ENCODE measurements around the gene HPDL. TPM values are rescaled to one million over a fixed set of nuclear protein-coding genes. Genes with fewer than 3 reads are reported as not detected.
"Not testable (repeated sequence)": the region's sequence is repeated elsewhere in the genome, so short reads cannot be mapped to it uniquely, and the experiment has no call there.

The HPDL gene
- total and polyA plus RNA-seq, 5 donors = 0.25 to 0.56 (median 0.39) TPM; not detected in 1

GRCh38 chr1:45353685-45354084 is 27.0 kb downstream of the HPDL start:
- Histone ChIP-seq H3K4me3 (ENCODE audit: low read length) (no peak overlapping the region), H3K9me3 (ENCODE audit: control insufficient read depth, low read length) (no peaks in the 10 kb centered on the region), H3K27ac (ENCODE audit: low read length) (no peak overlapping the region), H3K27me3 (ENCODE audit: control insufficient read depth, insufficient read depth) (no peaks in the 10 kb centered on the region), H3K4me1 (ENCODE audit: control insufficient read depth, insufficient read depth, low read length) (peaks cover 8% of the 10 kb centered on the region)
- ATAC-seq (no peak), DNase-seq (no peak)
- 68% methylated on average over 2 of the region's 2 CpGs for WGBS
- intact Hi-C loops (cut with DNase I) = loop anchor here in 1 of 4 donors (10.0 kb wide), 1 partner anchor 221 kb away; no protein-coding TSS in a partner anchor

- Histone ChIP-seq H3K27ac (ENCODE audit: low read length) (no peak overlapping the region), H3K9me3 (ENCODE audit: control insufficient read depth, low read length) (no peaks in the 10 kb centered on the region), H3K27me3 (ENCODE audit: control insufficient read depth, insufficient read depth) (no peaks in the 10 kb centered on the region), H3K4me3 (ENCODE audit: low read length) (no peak overlapping the region), H3K4me1 (ENCODE audit: control insufficient read depth, insufficient read depth, low read length) (no peaks in the 10 kb centered on the region)
- WGBS = 99% methylated on average over 4 of the region's 4 CpGs
- intact Hi-C loops (cut with DNase I) = loop anchor here in 3 of 4 donors (5.0 to 10.0 kb wide), 3 partner anchors 137 to 220 kb away; partner anchors contain the start of gene TESK2 (in 1 of the 3)
- DNase-seq = no peak
- no peak for ATAC-seq
These were observed 28.1 kb downstream of the HPDL start for GRCh38 chr1:45354838-45355237.

GRCh38 chr1:45355683-45356082 is 29.0 kb downstream of the HPDL start:
- Histone ChIP-seq H3K4me1 (ENCODE audit: control insufficient read depth, insufficient read depth, low read length) (no peaks in the 10 kb centered on the region), H3K27me3 (ENCODE audit: control insufficient read depth, insufficient read depth) (no peaks in the 10 kb centered on the region), H3K9me3 (ENCODE audit: control insufficient read depth, low read length) (no peaks in the 10 kb centered on the region), H3K4me3 (ENCODE audit: low read length) (no peak overlapping the region), H3K27ac (ENCODE audit: low read length) (no peak overlapping the region)
- intact Hi-C loops (cut with DNase I) = loop anchor here in 3 of 4 donors (5.0 to 10.0 kb wide), 3 partner anchors 137 to 219 kb away; partner anchors contain the start of gene TESK2 (in 1 of the 3)
- 43% methylated on average over 2 of the region's 2 CpGs for WGBS
- no peak for DNase-seq
- no peak for ATAC-seq

- Histone ChIP-seq H3K27me3 (ENCODE audit: control insufficient read depth, insufficient read depth) (no peaks in the 10 kb centered on the region), H3K9me3 (ENCODE audit: control insufficient read depth, low read length) (no peaks in the 10 kb centered on the region), H3K4me1 (ENCODE audit: control insufficient read depth, insufficient read depth, low read length) (peaks cover 1% of the 10 kb centered on the region), H3K4me3 (ENCODE audit: low read length) (no peak overlapping the region), H3K27ac (ENCODE audit: low read length) (no peak overlapping the region)
- intact Hi-C loops (cut with DNase I) = loop anchor here in 3 of 4 donors (5.0 to 10.0 kb wide), 3 partner anchors 136 to 219 kb away; partner anchors contain the start of gene TESK2 (in 1 of the 3)
- DNase-seq (no peak), ATAC-seq (no peak)
- 86% methylated on average over 4 of the region's 4 CpGs for WGBS
These were observed 29.5 kb downstream of the HPDL start for GRCh38 chr1:45356186-45356585.

GRCh38 chr1:45359882-45360513 is 33.3 kb downstream of the HPDL start:
- no peak overlapping the region for H3K4me3 ChIP-seq (ENCODE audit: low read length)
- 11% methylated on average over 7 of the region's 7 CpGs for WGBS
- no peaks in the 10 kb centered on the region for H3K9me3 ChIP-seq (ENCODE audit: control insufficient read depth, low read length)
- H3K27ac ChIP-seq (ENCODE audit: low read length) = peak overlapping the region; percentile 80
- DNase-seq (peak; percentile 63 to 84 (median 74)), ATAC-seq (peak; percentile 76 to 82)
- H3K27me3 ChIP-seq (ENCODE audit: control insufficient read depth, insufficient read depth) = no peaks in the 10 kb centered on the region
- intact Hi-C loops (cut with DNase I) = loop anchor here (2.0 to 10.0 kb wide), 7 partner anchors 131 to 215 kb away; partner anchors contain the start of gene TESK2 (in 3 of the 4)
- peaks cover 1% of the 10 kb centered on the region for H3K4me1 ChIP-seq (ENCODE audit: control insufficient read depth, insufficient read depth, low read length)

GRCh38 chr1:45360981-45361380 is 34.3 kb downstream of the HPDL start:
- not testable (repeated sequence) for H3K4me1 ChIP-seq (ENCODE audit: control insufficient read depth, insufficient read depth, low read length); H3K9me3 ChIP-seq (ENCODE audit: control insufficient read depth, low read length); H3K27me3 ChIP-seq (ENCODE audit: control insufficient read depth, insufficient read depth)
- DNase-seq (peak in 2 of 3 donors; percentile 47 to 70), ATAC-seq (peak; percentile 93 to 94)
- Histone ChIP-seq H3K27ac (ENCODE audit: low read length) (peak overlapping the region; percentile 80), H3K4me3 (ENCODE audit: low read length) (peak overlapping the region; percentile 7)
- intact Hi-C loops (cut with DNase I) = loop anchor here (2.0 to 5.0 kb wide), 3 partner anchors 130 to 211 kb away; partner anchors contain the start of gene TESK2 (in 2 of the 4)
- 27% methylated on average over 7 of the region's 7 CpGs for WGBS

- intact Hi-C loops (cut with DNase I) = loop anchor here in 1 of 4 donors (5.0 kb wide), 1 partner anchor 208 kb away; no protein-coding TSS in a partner anchor
These were observed 37.6 kb downstream of the HPDL start for GRCh38 chr1:45364294-45364693.

GRCh38 chr1:45365051-45365450 is 38.4 kb downstream of the HPDL start:
- DNase-seq (no peak), ATAC-seq (no peak)
- H3K27ac ChIP-seq (ENCODE audit: low read length) = no peak overlapping the region
- intact Hi-C loops (cut with DNase I) = no loop called here
- no peaks in the 10 kb centered on the region for H3K27me3 ChIP-seq (ENCODE audit: control insufficient read depth, insufficient read depth)
- no peak overlapping the region for H3K4me3 ChIP-seq (ENCODE audit: low read length)
- H3K9me3 ChIP-seq (ENCODE audit: control insufficient read depth, low read length) = no peaks in the 10 kb centered on the region
- WGBS = 86% methylated on average over 6 of the region's 6 CpGs
- H3K4me1 ChIP-seq (ENCODE audit: control insufficient read depth, insufficient read depth, low read length) = peaks cover 1% of the 10 kb centered on the region

More at GRCh38 chr1:45364294-45364693, 37.6 kb downstream of the HPDL start:
- Histone ChIP-seq H3K27me3 (ENCODE audit: control insufficient read depth, insufficient read depth) (no peaks in the 10 kb centered on the region), H3K9me3 (ENCODE audit: control insufficient read depth, low read length) (no peaks in the 10 kb centered on the region), H3K4me1 (ENCODE audit: control insufficient read depth, insufficient read depth, low read length) (peaks cover 1% of the 10 kb centered on the region), H3K27ac (ENCODE audit: low read length) (no peak overlapping the region), H3K4me3 (ENCODE audit: low read length) (no peak overlapping the region)
- ATAC-seq (no peak), DNase-seq (no peak)
- WGBS = 85% methylated on average over 2 of the region's 2 CpGs

GRCh38 chr1:45370575-45370974 is 43.9 kb downstream of the HPDL start:
- no peak for ATAC-seq
- Histone ChIP-seq H3K27me3 (ENCODE audit: control insufficient read depth, insufficient read depth) (no peaks in the 10 kb centered on the region), H3K9me3 (ENCODE audit: control insufficient read depth, low read length) (no peaks in the 10 kb centered on the region), H3K4me1 (ENCODE audit: control insufficient read depth, insufficient read depth, low read length) (peaks cover 4% of the 10 kb centered on the region), H3K27ac (ENCODE audit: low read length) (no peak overlapping the region), H3K4me3 (ENCODE audit: low read length) (no peak overlapping the region)
- intact Hi-C loops (cut with DNase I) = no loop called here
- DNase-seq = no peak

GRCh38 chr1:45373573-45373972 is 46.9 kb downstream of the HPDL start:
- no peak overlapping the region for H3K27ac ChIP-seq (ENCODE audit: low read length)

More at GRCh38 chr1:45373573-45373972, 46.9 kb downstream of the HPDL start:
- H3K4me1 ChIP-seq (ENCODE audit: control insufficient read depth, insufficient read depth, low read length) = peaks cover 4% of the 10 kb centered on the region
- intact Hi-C loops (cut with DNase I) = no loop called here
- H3K27me3 ChIP-seq (ENCODE audit: control insufficient read depth, insufficient read depth) = no peaks in the 10 kb centered on the region
- no peak overlapping the region for H3K4me3 ChIP-seq (ENCODE audit: low read length)
- ATAC-seq (peak in 1 of 2 donors; percentile 31), DNase-seq (no peak)
- H3K9me3 ChIP-seq (ENCODE audit: control insufficient read depth, low read length) = no peaks in the 10 kb centered on the region

All from right cardiac atrium (tissue), 5 donors.